Erythroblast (primary cell): ENCODE results near the gene TNRC6B.

ENCODE experiments used
- GATA1 ChIP-seq: IDR thresholded peaks from 2 replicates; pipeline ENCODE4 v1.6.1; 2011; ENCODE audit warnings: low read depth, mild to moderate bottlenecking, control low read depth, low read length, moderate library complexity
- POLR2A ChIP-seq: IDR thresholded peaks from 2 replicates; pipeline ENCODE4 v1.6.1; 2011; ENCODE audit warnings: mild to moderate bottlenecking, low read length

GRCh38 chr22:40233886-40234285, 56.2 kb downstream of the TNRC6B start:
- TF ChIP-seq POLR2A = no peak
- TF ChIP-seq GATA1 = no peak
